ENCODE results near the gene ETV5.

GRCh38 chr3:186108106-186108940 is 566 bp downstream of the ETV5 start:
- TF ChIP-seq, protein P1, sequence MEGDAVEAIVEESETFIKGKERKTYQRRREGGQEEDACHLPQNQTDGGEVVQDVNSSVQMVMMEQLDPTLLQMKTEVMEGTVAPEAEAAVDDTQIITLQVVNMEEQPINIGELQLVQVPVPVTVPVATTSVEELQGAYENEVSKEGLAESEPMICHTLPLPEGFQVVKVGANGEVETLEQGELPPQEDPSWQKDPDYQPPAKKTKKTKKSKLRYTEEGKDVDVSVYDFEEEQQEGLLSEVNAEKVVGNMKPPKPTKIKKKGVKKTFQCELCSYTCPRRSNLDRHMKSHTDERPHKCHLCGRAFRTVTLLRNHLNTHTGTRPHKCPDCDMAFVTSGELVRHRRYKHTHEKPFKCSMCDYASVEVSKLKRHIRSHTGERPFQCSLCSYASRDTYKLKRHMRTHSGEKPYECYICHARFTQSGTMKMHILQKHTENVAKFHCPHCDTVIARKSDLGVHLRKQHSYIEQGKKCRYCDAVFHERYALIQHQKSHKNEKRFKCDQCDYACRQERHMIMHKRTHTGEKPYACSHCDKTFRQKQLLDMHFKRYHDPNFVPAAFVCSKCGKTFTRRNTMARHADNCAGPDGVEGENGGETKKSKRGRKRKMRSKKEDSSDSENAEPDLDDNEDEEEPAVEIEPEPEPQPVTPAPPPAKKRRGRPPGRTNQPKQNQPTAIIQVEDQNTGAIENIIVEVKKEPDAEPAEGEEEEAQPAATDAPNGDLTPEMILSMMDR (IDR thresholded peaks at IDR 0.05) = no peak
- no peak for TF ChIP-seq POLR2A (IDR thresholded peaks at IDR 0.05)
- no peak for TF ChIP-seq EP300 (IDR thresholded peaks at IDR 0.05)
- no peak for TF ChIP-seq POLR2AphosphoS5 (IDR thresholded peaks at IDR 0.05)
